HS-27A (cell line): ENCODE measurements around the gene HS3ST4.
"Not testable (repeated sequence)": the region's sequence is repeated elsewhere in the genome, so short reads cannot be mapped to it uniquely, and the experiment has no call there.

Experiments used
- DNase-seq: peaks from one replicate; pipeline ENCODE4 v3.0.0-alpha.2; 2012; ENCODE audit warnings: low read depth, missing footprints

HS3ST4 gene

GRCh38 chr16:25996052-25996451 lies 304.3 kb downstream of the HS3ST4 start:
- no peak for DNase-seq

- no peak for DNase-seq
Observed at GRCh38 chr16:26005336-26005735, 313.6 kb downstream of the HS3ST4 start.

GRCh38 chr16:26012376-26012775 lies 320.6 kb downstream of the HS3ST4 start:
- no peak for DNase-seq

- no peak for DNase-seq
Observed at GRCh38 chr16:26015776-26016175, 324.0 kb downstream of the HS3ST4 start.

- DNase-seq: no peak
Observed at GRCh38 chr16:26016989-26017388, 325.2 kb downstream of the HS3ST4 start.

- no peak for DNase-seq
Observed at GRCh38 chr16:26019381-26020242, 327.9 kb downstream of the HS3ST4 start.

GRCh38 chr16:26026709-26027450 lies 335.1 kb downstream of the HS3ST4 start:
- no peak for DNase-seq

- DNase-seq: no peak
Observed at GRCh38 chr16:26031286-26031685, 339.5 kb downstream of the HS3ST4 start.

GRCh38 chr16:26032661-26033060 lies 340.9 kb downstream of the HS3ST4 start:
- DNase-seq: not testable (repeated sequence)

GRCh38 chr16:26041952-26042668 lies 350.4 kb downstream of the HS3ST4 start:
- DNase-seq: no peak

- DNase-seq: no peak
Observed at GRCh38 chr16:26050472-26050871, 358.7 kb downstream of the HS3ST4 start.

GRCh38 chr16:26051063-26051462 lies 359.3 kb downstream of the HS3ST4 start:
- no peak for DNase-seq

GRCh38 chr16:26053889-26054288 lies 362.1 kb downstream of the HS3ST4 start:
- DNase-seq: no peak

- no peak for DNase-seq
Observed at GRCh38 chr16:26058326-26058725, 366.6 kb downstream of the HS3ST4 start.

GRCh38 chr16:26070302-26071100 lies 378.7 kb downstream of the HS3ST4 start:
- DNase-seq: no peak

- no peak for DNase-seq
Observed at GRCh38 chr16:26071101-26071866, 379.5 kb downstream of the HS3ST4 start.

GRCh38 chr16:26078716-26079355 lies 387.1 kb downstream of the HS3ST4 start:
- DNase-seq: no peak

GRCh38 chr16:26087091-26087490 lies 395.3 kb downstream of the HS3ST4 start:
- DNase-seq: no peak

- no peak for DNase-seq
Observed at GRCh38 chr16:26091511-26091910, 399.8 kb downstream of the HS3ST4 start.

GRCh38 chr16:26098206-26098605 lies 406.4 kb downstream of the HS3ST4 start:
- not testable (repeated sequence) for DNase-seq
